Measurements from ENCODE around the gene MLX. TPM values are rescaled to one million over a fixed set of nuclear protein-coding genes. Genes with fewer than 3 reads are reported as not detected.

The MLX gene
- total and polyA plus RNA-seq, 10 of the 15 experiments (the other 5 are each of a cell fraction or from before 2014, with no cell fraction given): 34.4 to 65.0 (median 44.4) TPM

- no peak for TF ChIP-seq CTCF (IDR thresholded peaks at IDR 0.05 in 2 of 3, conservative IDR thresholded peaks at IDR 0.05 in 1 of 3; ENCODE audit: control insufficient read depth in 2 of 3, extremely low read depth in 1 of 3, insufficient read depth in 1 of 3, low read depth in 3 of 3, low read length in 3 of 3)
These were observed 47.1 kb upstream of the MLX start (continued) for GRCh38 chr17:42519546-42520491.

GRCh38 chr17:42520540-42520951 lies 46.4 kb upstream of the MLX start:
- RAD21 ChIA-PET (ENCODE audit: unreplicated experiment): interaction anchor here (0.6 kb wide), 2 partner anchors 189 to 334 kb away, joined by 3 read pairs; no protein-coding TSS in a partner anchor
- no peaks in the 10 kb centered on the region for H3K27me3 ChIP-seq (replicated peaks in 1 of 2; ENCODE audit: control insufficient read depth in 2 of 2, insufficient read depth in 2 of 2, low read length in 1 of 2)
- no peak overlapping the region for H3K9ac ChIP-seq (ENCODE audit: control insufficient read depth, insufficient read depth, low read length)
- peaks cover 4 to 8% of the 10 kb centered on the region in 2 experiments; a peak in 3 of 4 replicates for H3K36me3 ChIP-seq (ENCODE audit: control insufficient read depth in 2 of 2, insufficient read depth in 2 of 2, low read length in 1 of 2)
- no peak overlapping the region for H2AFZ ChIP-seq (ENCODE audit: control insufficient read depth, low read depth, low read length)
- H3K4me3 ChIP-seq: no peak overlapping the region
- TF ChIP-seq ZSCAN29 (IDR thresholded peaks at IDR 0.05) (no peak), CTCF (IDR thresholded peaks at IDR 0.05 in 2 of 3, conservative IDR thresholded peaks at IDR 0.05 in 1 of 3; ENCODE audit: control insufficient read depth in 2 of 3, extremely low read depth in 1 of 3, insufficient read depth in 1 of 3, low read depth in 3 of 3, low read length in 3 of 3) (peak; percentile 23 to 38 (median 30); a peak in 5 of 6 replicates)
- H3K4me2 ChIP-seq (ENCODE audit: control insufficient read depth, insufficient read depth): no peak overlapping the region
- CTCF ChIA-PET: interaction anchor here (0.8 to 10.4 kb wide), 9 partner anchors 10 to 298 kb away, joined by 3 to 120 read pairs (median 4); partner anchors contain the start of gene NAGLU
- no peaks in the 10 kb centered on the region; the same call in 1 of the 2 replicates for H4K20me1 ChIP-seq (ENCODE audit: control insufficient read depth, insufficient read depth)
- in situ Hi-C loops (cut with MboI): loop anchor here (5.0 kb wide), 1 partner anchor 88 kb away; no protein-coding TSS in a partner anchor
- H3K79me2 ChIP-seq (ENCODE audit: control insufficient read depth, insufficient read depth, low read length): no peaks in the 10 kb centered on the region
- POLR2A ChIA-PET: interaction anchor here (0.6 kb wide), 1 partner anchor 70 kb away, joined by 4 read pairs; no protein-coding TSS in a partner anchor
- no peak overlapping the region for H3K27ac ChIP-seq (ENCODE audit: control insufficient read depth, insufficient read depth)
- FAIRE-seq: peak; percentile 23
- 63% methylated on average over 9 of the region's 9 CpGs for WGBS (ENCODE audit: insufficient coverage, insufficient replicate concordance, low lambda C conversion rate, missing lambda C conversion rate)
- no peak for ATAC-seq
- no peaks in the 10 kb centered on the region for H3K4me1 ChIP-seq (ENCODE audit: control insufficient read depth, insufficient read depth, low read length)
- no peak for DNase-seq (ENCODE audit: low read depth, low spot score)
- H3K9me3 ChIP-seq (replicated peaks; ENCODE audit: control insufficient read depth, insufficient read depth, low read length): no peaks in the 10 kb centered on the region
- BruUV-seq (replicated peaks): no TSS peak
- intact Hi-C loops (cut with micrococcal nuclease; ENCODE audit: unreplicated experiment): no loop called here
- SMC1A ChIA-PET (ENCODE audit: uncharacterized antibody, unreplicated experiment): interaction anchor here (1.1 to 2.0 kb wide), 4 partner anchors 81 to 114 kb away, joined by 3 to 7 read pairs (median 5); no protein-coding TSS in a partner anchor
